Nucleus accumbens (tissue), 56 donors: Measurements from ENCODE around the gene ARHGEF7.

ENCODE experiments used
- DNase-seq, 56 donors: peaks; one replicate each; lab custom pipeline; 2025; lab: John Stamatoyannopoulos, UW

The ARHGEF7 gene

GRCh38 chr13:111330066-111330610, 215.0 kb downstream of the ARHGEF7 start:
- no peak for DNase-seq

DNA sequence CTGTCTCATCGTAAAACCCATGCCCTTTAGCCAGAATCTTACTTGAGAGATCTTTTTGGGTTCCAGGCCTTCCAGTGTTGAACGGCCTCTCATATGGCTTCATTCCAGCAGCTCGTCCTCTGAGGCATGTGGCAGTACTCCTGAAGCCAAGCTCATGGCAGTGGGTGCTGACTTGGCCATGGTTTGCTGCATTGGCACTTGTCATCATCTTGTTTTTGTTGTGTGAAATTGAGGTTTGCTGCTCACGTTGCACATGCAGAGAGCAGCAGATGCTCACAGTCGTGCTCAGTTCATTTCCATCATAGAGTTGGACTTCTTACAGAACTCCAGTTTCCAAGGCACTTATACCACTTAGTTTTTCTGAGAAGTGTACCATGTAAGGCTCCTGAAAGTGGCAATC, 220.2 kb downstream of the ARHGEF7 start:
- no peak for DNase-seq

DNA sequence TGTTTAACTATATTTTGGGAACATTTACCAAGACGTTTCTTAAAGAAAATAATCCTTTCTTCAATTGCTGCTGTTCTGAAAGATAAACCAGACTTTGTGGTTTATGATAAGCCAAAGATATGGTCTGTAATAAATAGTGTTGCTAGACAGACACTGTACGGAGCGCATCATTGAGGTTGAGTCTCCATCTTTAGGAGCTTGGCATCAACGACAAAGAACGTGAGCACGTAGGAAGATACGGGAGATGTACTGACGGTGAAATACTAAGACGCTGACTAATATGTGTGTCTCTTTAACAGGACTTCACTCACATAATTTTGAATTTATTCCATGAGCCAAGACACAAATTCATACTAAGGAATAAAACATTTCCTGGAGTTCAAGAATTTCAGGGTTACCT, 221.6 kb downstream of the ARHGEF7 start:
- no peak for DNase-seq

GRCh38 chr13:111337206-111337605, 222.1 kb downstream of the ARHGEF7 start:
- DNase-seq = no peak

DNA sequence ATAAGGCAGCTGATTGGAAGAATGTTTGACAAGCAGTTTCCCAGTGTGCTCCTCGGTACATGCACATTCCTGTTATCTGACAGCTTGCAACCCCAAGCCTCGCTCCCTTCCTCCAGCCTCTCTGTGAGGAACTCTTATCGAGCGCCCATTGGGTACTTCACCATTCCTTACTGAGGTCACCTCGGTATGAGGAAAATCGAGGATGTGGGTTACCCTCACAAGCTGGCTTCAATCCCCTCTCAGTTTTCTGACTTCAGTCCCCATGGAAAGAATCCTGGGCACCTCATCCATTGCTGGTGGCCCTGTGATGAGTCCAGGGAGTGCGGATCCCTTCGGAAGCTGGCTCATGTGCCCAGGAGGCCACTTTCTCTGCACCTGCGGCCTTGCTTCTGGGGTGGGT, 222.6 kb downstream of the ARHGEF7 start:
- DNase-seq = no peak

DNA sequence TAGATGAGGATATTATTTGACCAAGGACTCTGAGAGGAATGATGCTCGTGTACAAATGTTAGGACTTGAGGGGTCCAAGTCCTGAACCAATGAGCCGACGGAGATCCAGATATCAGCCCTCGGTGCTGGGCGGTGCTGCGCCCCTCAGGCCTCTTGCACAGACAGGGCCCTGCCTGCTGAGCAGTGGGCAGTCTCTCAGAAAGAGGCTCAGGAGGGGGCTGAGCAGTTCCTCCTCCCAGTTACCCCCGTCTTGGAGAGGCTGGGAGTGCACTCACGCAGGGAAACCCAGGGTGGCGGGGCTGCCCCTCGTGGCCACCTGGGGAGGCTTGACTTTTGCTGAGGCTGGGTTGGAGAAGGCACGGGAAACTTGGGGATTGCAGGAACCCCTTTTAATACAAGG, 223.7 kb downstream of the ARHGEF7 start:
- no peak for DNase-seq

DNA sequence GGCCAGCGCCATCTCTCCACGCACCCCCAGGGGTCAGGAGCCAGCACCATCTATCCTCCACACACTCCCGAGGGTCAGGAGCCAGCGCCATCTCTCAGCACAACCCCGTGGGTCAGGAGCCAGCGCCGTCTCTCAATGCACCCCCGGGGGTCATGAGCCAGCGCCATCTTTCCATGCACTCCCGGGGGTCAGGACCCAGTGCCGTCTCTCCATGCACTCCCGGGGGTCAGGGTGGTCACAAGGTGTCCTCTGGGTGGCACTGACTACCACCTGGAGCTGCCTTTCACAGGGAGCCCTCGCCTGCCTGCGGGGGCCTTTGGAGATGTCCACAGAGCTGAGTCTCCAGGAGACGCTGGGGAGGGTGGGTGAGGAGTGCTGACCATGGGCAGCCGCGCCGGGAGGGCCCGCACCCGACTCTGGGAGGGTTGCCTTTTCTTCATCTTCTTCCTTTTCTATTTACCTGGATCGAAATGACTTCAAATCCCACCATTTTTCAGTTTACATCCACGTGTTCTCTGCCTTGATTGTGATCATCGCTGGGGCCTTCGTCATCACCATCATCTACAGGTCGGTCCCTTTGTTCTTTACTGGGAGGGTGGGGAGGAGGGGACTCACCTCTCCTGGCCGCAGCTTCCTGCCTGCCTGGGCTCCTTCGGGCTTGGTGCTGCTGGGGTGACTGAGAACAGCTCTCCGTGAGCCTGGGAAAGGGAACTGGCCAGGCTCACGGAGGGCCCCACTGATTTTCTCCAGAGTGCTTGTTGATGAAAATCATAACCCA, 224.4 kb downstream of the ARHGEF7 start:
- no peak for DNase-seq

DNA sequence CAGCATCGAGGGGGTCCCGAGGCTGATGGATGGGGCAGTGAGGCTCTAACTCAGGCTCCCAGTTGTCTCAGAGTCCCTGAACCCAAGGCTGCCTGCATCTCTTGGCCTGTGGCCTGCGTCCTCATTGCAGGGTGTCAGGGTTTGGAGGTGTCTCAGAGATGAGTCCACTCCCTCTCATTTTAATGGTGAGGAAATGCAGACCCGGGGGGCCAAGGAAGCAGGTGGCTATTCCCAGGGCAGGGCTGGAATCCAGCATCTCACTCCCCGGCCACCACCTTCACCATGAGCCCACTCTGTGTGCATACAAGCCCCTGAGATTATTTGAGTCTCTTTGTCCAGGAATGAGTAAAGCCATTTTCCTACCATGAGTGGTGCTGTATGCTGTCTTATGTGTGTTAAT, 226.8 kb downstream of the ARHGEF7 start:
- DNase-seq = no peak

- no peak for DNase-seq
These were observed 227.6 kb downstream of the ARHGEF7 start for GRCh38 chr13:111342721-111343120.

- DNase-seq = no peak
These were observed 228.2 kb downstream of the ARHGEF7 start for GRCh38 chr13:111343186-111343805.

DNA sequence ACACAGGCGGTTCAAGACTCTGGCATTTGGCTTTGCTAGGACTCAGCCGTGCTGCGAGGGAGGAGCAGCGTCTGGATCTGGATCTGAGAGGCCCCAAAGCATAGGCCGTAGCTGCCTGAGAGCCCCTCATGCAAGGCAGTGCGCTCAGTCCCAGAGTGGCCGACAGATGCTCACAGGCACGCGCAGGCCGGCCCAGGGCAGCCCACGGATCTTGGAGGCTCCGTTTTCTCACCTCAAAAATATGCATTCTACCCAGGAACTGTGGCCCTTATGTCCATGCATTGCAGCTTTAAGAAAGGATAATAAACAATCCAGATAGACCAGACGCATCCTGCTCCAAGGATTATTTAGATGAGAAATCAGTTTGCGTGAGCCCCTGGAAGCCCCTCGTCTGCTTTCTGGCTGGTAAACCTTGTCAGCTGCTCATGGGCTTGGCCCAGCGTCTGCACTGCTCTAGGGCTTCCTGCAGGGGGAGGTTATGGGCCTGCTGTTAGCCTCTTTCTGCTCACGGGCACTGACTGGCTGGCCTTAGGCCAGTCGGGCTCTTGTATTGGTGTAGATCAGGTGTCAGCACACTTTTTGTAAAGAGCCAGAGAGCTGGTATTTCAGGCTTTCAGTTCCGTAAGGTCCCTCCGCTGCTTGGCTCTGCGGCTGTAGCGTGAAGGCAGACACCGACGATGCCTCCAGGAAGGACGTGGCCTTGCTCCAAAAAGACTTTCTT, 229.5 kb downstream of the ARHGEF7 start:
- DNase-seq = no peak

DNA sequence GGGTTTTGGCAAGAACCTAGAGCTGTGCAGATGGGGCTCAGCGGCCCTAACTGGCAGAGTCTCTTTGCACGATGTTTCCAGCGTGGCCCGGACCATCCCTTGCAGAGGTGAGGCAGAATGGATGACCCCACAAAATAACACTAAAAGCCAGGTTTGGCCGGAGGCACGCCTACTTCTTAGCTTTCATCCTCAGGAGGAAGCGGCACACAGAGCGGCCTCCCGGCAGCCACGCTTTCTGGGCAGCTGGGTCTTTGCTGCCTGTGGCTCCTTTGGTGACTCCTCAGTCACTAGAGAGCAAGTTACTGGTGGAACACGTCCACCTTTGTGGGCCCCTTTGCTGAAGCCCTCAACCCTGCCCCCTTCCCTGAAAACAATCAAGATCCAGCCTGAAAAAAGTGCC, 230.6 kb downstream of the ARHGEF7 start:
- no peak for DNase-seq

DNA sequence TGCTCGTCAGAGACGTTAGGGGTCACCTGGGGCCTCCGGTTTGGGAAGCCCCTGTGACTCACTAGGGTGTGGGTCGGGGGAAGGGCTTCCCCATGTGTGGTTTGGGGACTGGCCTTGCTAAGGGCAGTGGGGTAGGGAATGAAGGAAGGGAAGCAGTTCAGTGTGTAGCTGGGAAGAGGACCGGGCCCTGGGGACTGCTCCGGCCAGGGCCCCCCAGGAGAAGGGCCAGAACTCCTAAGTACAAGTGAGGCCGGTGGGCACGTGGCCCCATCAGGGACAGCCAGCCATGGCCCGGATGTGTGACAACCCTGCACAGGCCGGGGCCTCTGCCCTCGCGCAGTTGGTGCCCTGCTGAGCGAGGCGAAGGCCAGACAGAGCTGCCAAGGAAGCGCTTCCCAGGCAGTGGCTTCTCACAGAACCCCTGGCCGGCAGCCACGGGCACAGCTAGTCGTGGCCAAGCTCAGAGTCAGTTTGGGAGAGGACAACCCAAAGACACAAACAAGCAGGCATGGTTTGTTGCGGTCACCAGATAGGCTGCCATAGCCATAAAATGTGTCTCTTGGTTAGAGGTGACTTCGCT, 231.1 kb downstream of the ARHGEF7 start:
- no peak for DNase-seq

DNA sequence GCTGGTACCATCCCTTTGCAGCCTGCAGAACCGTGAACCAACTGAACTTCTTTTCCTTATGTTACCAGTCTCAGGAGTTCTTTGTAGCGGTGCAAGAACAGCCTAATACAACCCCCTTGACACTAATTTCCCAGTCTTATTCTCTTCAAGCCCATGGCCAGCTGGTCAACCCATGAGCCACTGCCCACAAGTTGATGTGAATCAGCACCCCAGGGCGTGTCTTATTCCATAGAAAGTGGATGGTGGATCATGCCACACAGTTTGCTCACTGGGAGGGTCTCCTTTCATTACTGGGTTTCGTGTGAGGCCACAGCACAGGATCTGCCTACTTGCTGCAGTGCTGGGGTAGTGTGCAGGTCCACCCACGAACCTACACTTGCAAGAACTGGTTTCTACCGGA, 232.3 kb downstream of the ARHGEF7 start:
- no peak for DNase-seq

GRCh38 chr13:111353508-111353907, 238.4 kb downstream of the ARHGEF7 start:
- no peak for DNase-seq

DNA sequence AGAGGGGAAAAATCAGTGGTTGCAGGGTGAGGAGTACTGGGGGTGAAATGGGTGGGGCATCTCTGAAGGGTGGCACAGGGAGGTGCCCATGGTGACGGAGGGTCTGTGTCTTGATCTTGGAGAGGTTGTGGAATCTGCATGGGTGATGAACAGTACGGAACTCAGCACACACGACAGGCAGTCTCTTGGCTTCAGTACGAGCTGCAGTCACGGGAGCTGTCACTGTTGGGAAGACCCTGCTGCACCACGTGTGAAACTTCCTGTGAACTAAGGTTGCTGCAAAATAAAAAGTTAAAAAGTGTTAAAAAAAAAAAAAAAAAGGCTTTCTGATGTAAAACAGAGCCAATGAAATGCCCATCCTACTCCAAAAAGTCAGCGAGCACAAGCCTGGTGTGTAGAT, 239.7 kb downstream of the ARHGEF7 start:
- no peak for DNase-seq
